ENCODE data around the gene TRAPPC3. TPM values are rescaled to one million over a fixed set of nuclear protein-coding genes. Genes with fewer than 3 reads are reported as not detected.
"Not testable (repeated sequence)": the region's sequence is repeated elsewhere in the genome, so short reads cannot be mapped to it uniquely, and the experiment has no call there.

TRAPPC3 gene
- polyA plus RNA-seq (ENCODE audit: insufficient read length in 4 of 4) = 10 to 100 TPM; 62.1 to 66.6 (median 66.3) TPM

- peak; percentile 97 to 99 (median 99) for DNase-seq (ENCODE audit: low read depth in 4 of 4, low spot score in 3 of 4)
Measured at GRCh38 chr1:36149237-36149972, at the start of gene TRAPPC3. TSS of gene TRAPPC3 (minus strand) at chr1:36149486. CDS start at chr1:36149378, 108 bp downstream.

- DNase-seq (ENCODE audit: low read depth in 4 of 4, low spot score in 3 of 4) = no peak
Measured at GRCh38 chr1:36198641-36199040, 49.4 kb upstream of the TRAPPC3 start.

- DNase-seq (ENCODE audit: low read depth in 4 of 4, low spot score in 3 of 4) = not testable (repeated sequence)
Measured at GRCh38 chr1:36196805-36197204, 47.5 kb upstream of the TRAPPC3 start.

- peak; percentile 63 to 71 (median 68) for DNase-seq (ENCODE audit: low read depth in 4 of 4, low spot score in 3 of 4)
Measured at GRCh38 chr1:36187800-36188593, 38.7 kb upstream of the TRAPPC3 start.

- DNase-seq (ENCODE audit: low read depth in 4 of 4, low spot score in 3 of 4) = no peak
Measured at GRCh38 chr1:36183309-36183856, 34.1 kb upstream of the TRAPPC3 start.

- no peak for DNase-seq (ENCODE audit: low read depth in 4 of 4, low spot score in 3 of 4)
Measured at GRCh38 chr1:36182734-36183133, 33.4 kb upstream of the TRAPPC3 start.

GRCh38 chr1:36179220-36179600 lies 29.9 kb upstream of the TRAPPC3 start:
- DNase-seq (ENCODE audit: low read depth in 4 of 4, low spot score in 3 of 4) = no peak

GRCh38 chr1:36178471-36179219 lies 29.4 kb upstream of the TRAPPC3 start:
- DNase-seq (ENCODE audit: low read depth in 4 of 4, low spot score in 3 of 4) = no peak

- no peak for DNase-seq (ENCODE audit: low read depth in 4 of 4, low spot score in 3 of 4)
Measured at GRCh38 chr1:36177589-36178431, 28.5 kb upstream of the TRAPPC3 start.

- DNase-seq (ENCODE audit: low read depth in 4 of 4, low spot score in 3 of 4) = no peak
Measured at GRCh38 chr1:36176106-36176949, 27.0 kb upstream of the TRAPPC3 start.

- DNase-seq (ENCODE audit: low read depth in 4 of 4, low spot score in 3 of 4) = peak in 2 of 4 donors; percentile 31 to 40
Measured at GRCh38 chr1:36175137-36176095, 26.1 kb upstream of the TRAPPC3 start.

- no peak for DNase-seq (ENCODE audit: low read depth in 4 of 4, low spot score in 3 of 4)
Measured at GRCh38 chr1:36174713-36175112, 25.4 kb upstream of the TRAPPC3 start.

- no peak for DNase-seq (ENCODE audit: low read depth in 4 of 4, low spot score in 3 of 4)
Measured at GRCh38 chr1:36172983-36173382, 23.7 kb upstream of the TRAPPC3 start.

- no peak for DNase-seq (ENCODE audit: low read depth in 4 of 4, low spot score in 3 of 4)
Measured at GRCh38 chr1:36172017-36172747, 22.9 kb upstream of the TRAPPC3 start.

- no peak for DNase-seq (ENCODE audit: low read depth in 4 of 4, low spot score in 3 of 4)
Measured at GRCh38 chr1:36170643-36171412, 21.5 kb upstream of the TRAPPC3 start.

GRCh38 chr1:36168514-36168913 lies 19.2 kb upstream of the TRAPPC3 start:
- DNase-seq (ENCODE audit: low read depth in 4 of 4, low spot score in 3 of 4) = no peak
